HCT116 (cell line): ENCODE results near the gene PIGC. TPM values are rescaled to one million over a fixed set of nuclear protein-coding genes. Genes with fewer than 3 reads are reported as not detected.
A peak's percentile ranks its signal among the peaks of the same experiment; 100 is the strongest.

Experiments used
- ATAC-seq: fragments of 200-7000 bp; cut with Tn5 transposase; 2 replicates; pipeline ENCODE4 v1.9.1; 2020; ENCODE audit warnings: mild to moderate bottlenecking, moderate library complexity
- BruUV-seq: library from RNA; stranded (reverse); fragments of 400-500 nt; replicated peaks from 2 replicates; lab custom pipeline; 2021; lab: Mats Ljungman, UMichigan
- CTCF ChIA-PET: fragments of 300-600 bp; sonication (Branson Sonifier 250); formaldehyde crosslinking; loops from one replicate; lab custom pipeline; 2021; ENCODE audit warnings: antibody characterized with exemption; lab: Charles Lee
- POLR2A ChIA-PET: fragments of 300-600, 350-600 bp; sonication (Branson Sonifier 250); formaldehyde crosslinking; loops from one replicate; lab custom pipeline; 2021; ENCODE audit warnings: antibody characterized with exemption; lab: Charles Lee
- RAD21 ChIA-PET, 2 experiments: fragments of 300-600 bp; sonication (Branson Sonifier 250); formaldehyde crosslinking; loops; one replicate each; lab custom pipeline; 2023; ENCODE audit warnings: low total read pairs in 2 of 2; ENCODE audit not compliant: uncharacterized antibody in 2 of 2, unreplicated experiment in 2 of 2, low non-redundant PET in 1 of 2; lab: Charles Lee
- DNase-seq: peaks from one replicate; pipeline ENCODE4 v3.0.0-alpha.2; 2010; ENCODE audit warnings: low read depth, low spot score
- H2AFZ ChIP-seq: fragments of 200-600 bp; shearing (Covaris generic), sonication (generic); 2 replicates; pipeline ENCODE4 v1.6.1; 2017; ENCODE audit warnings: low read depth, mixed run types, mixed read lengths, antibody characterized with exemption, low read length; ENCODE audit not compliant: poor library complexity, severe bottlenecking
- H3K27ac ChIP-seq: 2 replicates; pipeline ENCODE4 v1.5.1; 2012; ENCODE audit warnings: low read depth, low read length
- H3K27me3 ChIP-seq: fragments of 200-600 bp; sonication (generic); 2 replicates; pipeline ENCODE4 v1.6.1; 2016; ENCODE audit warnings: mixed run types, low read length, mixed read lengths; ENCODE audit not compliant: insufficient read depth
- H3K36me3 ChIP-seq, 2 experiments: fragments of 200-500 bp in 1 of 2; fragments of 200-600 bp in 1 of 2; sonication (Bioruptor generic) in 1 of 2; sonication (generic) in 1 of 2; 2 replicates each; pipeline versions ENCODE4 v1.5.1 to v1.6.1; 2014 to 2016; ENCODE audit warnings: low read length in 2 of 2, inconsistent platforms in 1 of 2, mixed read lengths in 1 of 2, mixed run types in 1 of 2; ENCODE audit not compliant: insufficient read depth in 2 of 2, control insufficient read depth in 1 of 2
- H3K4me1 ChIP-seq, 2 experiments: fragments of 200-600 bp in 1 of 2; sonication (generic) in 1 of 2; 2 replicates each; pipeline versions ENCODE4 v1.5.1 to v1.6.1; 2012 to 2017; ENCODE audit warnings: low read length in 2 of 2, inconsistent platforms in 1 of 2, mild to moderate bottlenecking in 1 of 2, mixed read lengths in 1 of 2, mixed run types in 1 of 2, moderate library complexity in 1 of 2; ENCODE audit not compliant: insufficient read depth in 2 of 2, control insufficient read depth in 1 of 2
- H3K4me2 ChIP-seq: fragments of 200-600 bp; sonication (generic); 2 replicates; pipeline ENCODE4 v1.6.1; 2017; ENCODE audit warnings: mixed run types, low read length, mixed read lengths
- H3K4me3 ChIP-seq, 2 experiments: fragments of 200-600 bp in 1 of 2; sonication (generic) in 1 of 2; replicated peaks in 1 of 2; 2 replicates each; pipeline ENCODE4 v1.5.1; 2011 to 2016; ENCODE audit warnings: low read length in 2 of 2, control low read depth in 1 of 2, low read depth in 1 of 2, mild to moderate bottlenecking in 1 of 2, mixed read lengths in 1 of 2, mixed run types in 1 of 2
- H3K79me2 ChIP-seq: fragments of 200-600 bp; sonication (generic); 2 replicates; pipeline ENCODE4 v1.6.1; 2017; ENCODE audit warnings: mild to moderate bottlenecking, mixed run types, low read length, moderate library complexity, mixed read lengths; ENCODE audit not compliant: insufficient read depth
- H3K9ac ChIP-seq: fragments of 200-600 bp; sonication (generic); 2 replicates; pipeline ENCODE4 v1.6.1; 2016; ENCODE audit warnings: low read length, mixed read lengths
- H3K9me2 ChIP-seq: fragments of 200-600 bp; sonication (generic), shearing (Covaris generic); 2 replicates; pipeline ENCODE4 v1.6.1; 2017; ENCODE audit warnings: mixed run types, mild to moderate bottlenecking, moderate library complexity; ENCODE audit not compliant: insufficient read depth
- H3K9me3 ChIP-seq, 2 experiments: fragments of 200-500 bp in 1 of 2; fragments of 200-600 bp in 1 of 2; sonication (Bioruptor generic) in 1 of 2; sonication (generic) in 1 of 2; 2 replicates each; pipeline ENCODE4 v1.6.1; 2014 to 2017; ENCODE audit warnings: low read length in 2 of 2, mixed read lengths in 2 of 2, inconsistent platforms in 1 of 2, low read depth in 1 of 2, mild to moderate bottlenecking in 1 of 2, mixed run types in 1 of 2, moderate library complexity in 1 of 2; ENCODE audit not compliant: control insufficient read depth in 1 of 2, insufficient read depth in 1 of 2
- H4K20me1 ChIP-seq: fragments of 200-600 bp; sonication (generic), shearing (Covaris generic); 2 replicates; pipeline ENCODE4 v1.6.1; 2017; ENCODE audit warnings: mixed run types, mild to moderate bottlenecking, moderate library complexity; ENCODE audit not compliant: insufficient read depth
- CEBPB ChIP-seq: IDR thresholded peaks from 2 replicates; pipeline ENCODE4 v1.6.1; 2012; ENCODE audit warnings: low read depth
- EGR1 ChIP-seq: IDR thresholded peaks from 2 replicates; pipeline ENCODE4 v1.6.1; 2012; ENCODE audit warnings: low read depth
- ELF1 ChIP-seq: IDR thresholded peaks from 2 replicates; pipeline ENCODE4 v1.6.1; 2012; ENCODE audit warnings: low read depth, borderline replicate concordance
- EZH2 ChIP-seq: fragments of 200-600 bp; sonication (generic); IDR thresholded peaks from 2 replicates; pipeline ENCODE4 v1.6.1; 2017; ENCODE audit warnings: antibody characterized with exemption, mixed run types
- EZH2phosphoT487 ChIP-seq: fragments of 200-600 bp; IDR thresholded peaks from 2 replicates; pipeline ENCODE4 v1.6.1; 2018; ENCODE audit warnings: antibody characterized with exemption, borderline replicate concordance
- JUND ChIP-seq: IDR thresholded peaks from 2 replicates; pipeline ENCODE4 v1.6.1; 2012
- POLR2AphosphoS5 ChIP-seq: IDR thresholded peaks from 2 replicates; pipeline ENCODE4 v1.6.1; 2011; ENCODE audit warnings: mild to moderate bottlenecking, low read depth, low read length, moderate library complexity
- RAD21 ChIP-seq: IDR thresholded peaks from 2 replicates; pipeline ENCODE4 v1.6.1; 2012; ENCODE audit warnings: low read depth, mild to moderate bottlenecking
- SIN3A ChIP-seq: IDR thresholded peaks from 2 replicates; pipeline ENCODE4 v1.6.1; 2012; ENCODE audit warnings: low read depth
- SP1 ChIP-seq: IDR thresholded peaks from 2 replicates; pipeline ENCODE4 v1.6.1; 2012; ENCODE audit warnings: low read depth
- SRF ChIP-seq: IDR thresholded peaks from 2 replicates; pipeline ENCODE4 v1.6.1; 2012; ENCODE audit warnings: low read depth
- TCF7L2 ChIP-seq: IDR thresholded peaks from 2 replicates; pipeline ENCODE4 v1.7.0; 2011; ENCODE audit warnings: borderline replicate concordance, inconsistent platforms; ENCODE audit not compliant: insufficient read depth, insufficient read length; ENCODE audit errors: extremely low read depth
- ZFX ChIP-seq: fragments of 450-650 bp; IDR thresholded peaks from 2 replicates; pipeline ENCODE4 v1.6.1; 2017
- intact Hi-C: fragments of 100-400 bp; cut with micrococcal nuclease; formaldehyde crosslinking; loops from 2 replicates; pipeline ENCODE4 v1.10.0; 2022
- total RNA-seq: library from RNA; stranded (reverse); gene quantifications from one replicate; pipeline ENCODE4 v1.2.1, GENCODE V29; 2021; ENCODE audit not compliant: unreplicated experiment
- TF ChIP-seq, protein P1 (sequence below), 3 experiments: fragments of 200-600 bp in 1 of 3; sonication (generic) in 1 of 3; IDR thresholded peaks in 2 of 3; conservative IDR thresholded peaks in 1 of 3; 2 replicates each; pipeline ENCODE4 v1.5.1; 2012 to 2017; ENCODE audit warnings: low read depth in 2 of 3, low read length in 2 of 3, antibody characterized with exemption in 1 of 3, borderline replicate concordance in 1 of 3, control low read depth in 1 of 3, mild to moderate bottlenecking in 1 of 3, mixed read lengths in 1 of 3, mixed run types in 1 of 3, moderate library complexity in 1 of 3; ENCODE audit not compliant: insufficient read depth in 1 of 3
- TF ChIP-seq, protein P2 (sequence below): IDR thresholded peaks from 2 replicates; pipeline ENCODE4 v1.6.1; 2012
- TF ChIP-seq, protein P3 (sequence below): IDR thresholded peaks from 2 replicates; pipeline ENCODE4 v1.6.1; 2012; ENCODE audit warnings: low read depth

PIGC gene
- total RNA-seq, 1 experiment from 2014 or later: 11.9 TPM

DNA sequence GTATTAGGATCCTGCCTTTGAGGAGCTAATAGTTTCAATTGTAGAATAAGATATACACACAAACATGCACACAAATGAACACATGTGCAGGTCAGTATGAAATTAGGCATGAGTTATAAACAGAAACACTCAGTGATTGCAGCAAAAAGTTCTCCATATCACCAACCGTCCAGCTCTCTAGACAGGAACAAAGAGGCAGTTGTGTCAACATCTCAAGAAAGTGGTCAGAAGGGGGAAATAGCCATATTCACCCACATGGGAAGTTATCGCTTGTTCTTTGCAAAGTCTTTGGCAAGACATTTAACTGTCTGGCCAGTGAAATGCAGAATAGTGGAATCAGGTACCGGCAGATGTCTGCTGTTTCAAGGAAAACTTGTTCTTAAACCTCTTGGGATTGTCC lies 29.4 kb upstream of the PIGC start:
- Histone ChIP-seq H3K36me3 (no peaks in the 10 kb centered on the region), H3K9me3 (no peaks in the 10 kb centered on the region), H4K20me1 (no peaks in the 10 kb centered on the region), H2AFZ (peak overlapping the region; percentile 25), H3K27me3 (no peaks in the 10 kb centered on the region), H3K9ac (no peak overlapping the region), H3K4me3 (no peak overlapping the region), H3K4me1 (peaks cover 17 to 35% of the 10 kb centered on the region in 2 experiments), H3K9me2 (no peaks in the 10 kb centered on the region), H3K79me2 (no peaks in the 10 kb centered on the region), H3K27ac (no peak overlapping the region), H3K4me2 (no peak overlapping the region)
- intact Hi-C loops: no loop called here
- DNase-seq (no peak), ATAC-seq (no peak)
- ChIA-PET RAD21 (no interaction called here), CTCF (no interaction called here), POLR2A (no interaction called here)
- no TSS peak for BruUV-seq
- TF ChIP-seq EZH2phosphoT487 (no peak), SIN3A (no peak), ELF1 (no peak), TCF7L2 (no peak), CEBPB (no peak), ZFX (no peak), EZH2 (no peak), RAD21 (no peak), SP1 (no peak), SRF (no peak), JUND (no peak), EGR1 (no peak), POLR2AphosphoS5 (no peak)
- TF ChIP-seq, protein P1, sequence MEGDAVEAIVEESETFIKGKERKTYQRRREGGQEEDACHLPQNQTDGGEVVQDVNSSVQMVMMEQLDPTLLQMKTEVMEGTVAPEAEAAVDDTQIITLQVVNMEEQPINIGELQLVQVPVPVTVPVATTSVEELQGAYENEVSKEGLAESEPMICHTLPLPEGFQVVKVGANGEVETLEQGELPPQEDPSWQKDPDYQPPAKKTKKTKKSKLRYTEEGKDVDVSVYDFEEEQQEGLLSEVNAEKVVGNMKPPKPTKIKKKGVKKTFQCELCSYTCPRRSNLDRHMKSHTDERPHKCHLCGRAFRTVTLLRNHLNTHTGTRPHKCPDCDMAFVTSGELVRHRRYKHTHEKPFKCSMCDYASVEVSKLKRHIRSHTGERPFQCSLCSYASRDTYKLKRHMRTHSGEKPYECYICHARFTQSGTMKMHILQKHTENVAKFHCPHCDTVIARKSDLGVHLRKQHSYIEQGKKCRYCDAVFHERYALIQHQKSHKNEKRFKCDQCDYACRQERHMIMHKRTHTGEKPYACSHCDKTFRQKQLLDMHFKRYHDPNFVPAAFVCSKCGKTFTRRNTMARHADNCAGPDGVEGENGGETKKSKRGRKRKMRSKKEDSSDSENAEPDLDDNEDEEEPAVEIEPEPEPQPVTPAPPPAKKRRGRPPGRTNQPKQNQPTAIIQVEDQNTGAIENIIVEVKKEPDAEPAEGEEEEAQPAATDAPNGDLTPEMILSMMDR (IDR thresholded peaks at IDR 0.05 in 2 of 3, conservative IDR thresholded peaks at IDR 0.05 in 1 of 3; ENCODE audit: borderline replicate concordance in 1 of 3, insufficient read depth in 1 of 3, low read depth in 2 of 3, low read length in 2 of 3): no peak
- TF ChIP-seq, protein P2, sequence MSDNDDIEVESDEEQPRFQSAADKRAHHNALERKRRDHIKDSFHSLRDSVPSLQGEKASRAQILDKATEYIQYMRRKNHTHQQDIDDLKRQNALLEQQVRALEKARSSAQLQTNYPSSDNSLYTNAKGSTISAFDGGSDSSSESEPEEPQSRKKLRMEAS: no peak
- TF ChIP-seq, protein P3, sequence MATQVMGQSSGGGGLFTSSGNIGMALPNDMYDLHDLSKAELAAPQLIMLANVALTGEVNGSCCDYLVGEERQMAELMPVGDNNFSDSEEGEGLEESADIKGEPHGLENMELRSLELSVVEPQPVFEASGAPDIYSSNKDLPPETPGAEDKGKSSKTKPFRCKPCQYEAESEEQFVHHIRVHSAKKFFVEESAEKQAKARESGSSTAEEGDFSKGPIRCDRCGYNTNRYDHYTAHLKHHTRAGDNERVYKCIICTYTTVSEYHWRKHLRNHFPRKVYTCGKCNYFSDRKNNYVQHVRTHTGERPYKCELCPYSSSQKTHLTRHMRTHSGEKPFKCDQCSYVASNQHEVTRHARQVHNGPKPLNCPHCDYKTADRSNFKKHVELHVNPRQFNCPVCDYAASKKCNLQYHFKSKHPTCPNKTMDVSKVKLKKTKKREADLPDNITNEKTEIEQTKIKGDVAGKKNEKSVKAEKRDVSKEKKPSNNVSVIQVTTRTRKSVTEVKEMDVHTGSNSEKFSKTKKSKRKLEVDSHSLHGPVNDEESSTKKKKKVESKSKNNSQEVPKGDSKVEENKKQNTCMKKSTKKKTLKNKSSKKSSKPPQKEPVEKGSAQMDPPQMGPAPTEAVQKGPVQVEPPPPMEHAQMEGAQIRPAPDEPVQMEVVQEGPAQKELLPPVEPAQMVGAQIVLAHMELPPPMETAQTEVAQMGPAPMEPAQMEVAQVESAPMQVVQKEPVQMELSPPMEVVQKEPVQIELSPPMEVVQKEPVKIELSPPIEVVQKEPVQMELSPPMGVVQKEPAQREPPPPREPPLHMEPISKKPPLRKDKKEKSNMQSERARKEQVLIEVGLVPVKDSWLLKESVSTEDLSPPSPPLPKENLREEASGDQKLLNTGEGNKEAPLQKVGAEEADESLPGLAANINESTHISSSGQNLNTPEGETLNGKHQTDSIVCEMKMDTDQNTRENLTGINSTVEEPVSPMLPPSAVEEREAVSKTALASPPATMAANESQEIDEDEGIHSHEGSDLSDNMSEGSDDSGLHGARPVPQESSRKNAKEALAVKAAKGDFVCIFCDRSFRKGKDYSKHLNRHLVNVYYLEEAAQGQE: no peak
